Neural progenitor cell (in vitro differentiated cells): ENCODE measurements around the gene NPPC. TPM values are rescaled to one million over a fixed set of nuclear protein-coding genes. Genes with fewer than 3 reads are reported as not detected.

ENCODE experiments used
- DNase-seq: peaks from one replicate; pipeline ENCODE4 v3.0.0-alpha.2; 2016; ENCODE audit warnings: low spot score
- H2AFZ ChIP-seq: fragments of 200-600 bp; sonication (generic); replicated peaks from 2 replicates; pipeline ENCODE4 v1.6.1; 2016; ENCODE audit warnings: antibody characterized with exemption
- H3F3A ChIP-seq: fragments of 200-600 bp; sonication (generic); 2 replicates; pipeline ENCODE4 v1.6.1; 2016; ENCODE audit warnings: antibody characterized with exemption, low read depth
- H3K27ac ChIP-seq: fragments of 200-600 bp; sonication (generic); 2 replicates; pipeline ENCODE4 v1.5.1; 2016; ENCODE audit warnings: mild to moderate bottlenecking
- H3K27me3 ChIP-seq: fragments of 200-600 bp; sonication (generic); 2 replicates; pipeline ENCODE4 v1.6.1; 2016; ENCODE audit warnings: mild to moderate bottlenecking, moderate library complexity
- H3K36me3 ChIP-seq: fragments of 200-600 bp; sonication (generic); 2 replicates; pipeline ENCODE4 v1.5.1; 2016
- H3K4me1 ChIP-seq: fragments of 200-600 bp; sonication (generic); 2 replicates; pipeline ENCODE4 v1.6.1; 2016; ENCODE audit warnings: mixed run types
- H3K4me2 ChIP-seq: fragments of 200-600 bp; sonication (generic); 2 replicates; pipeline ENCODE4 v1.6.1; 2016
- H3K4me3 ChIP-seq: fragments of 200-600 bp; sonication (generic); 2 replicates; pipeline ENCODE4 v1.5.1; 2016
- H3K79me2 ChIP-seq: fragments of 200-600 bp; sonication (generic); 2 replicates; pipeline ENCODE4 v1.6.1; 2016; ENCODE audit warnings: low read depth
- H3K9ac ChIP-seq: fragments of 200-600 bp; sonication (generic); 2 replicates; pipeline ENCODE4 v1.6.1; 2016
- H3K9me3 ChIP-seq: fragments of 200-600 bp; sonication (generic); 2 replicates; pipeline ENCODE4 v1.5.1; 2016; ENCODE audit warnings: low read depth
- H4K20me1 ChIP-seq: fragments of 200-600 bp; sonication (generic); 2 replicates; pipeline ENCODE4 v1.6.1; 2016; ENCODE audit warnings: low read depth
- H3K27ac Mint-ChIP-seq: 3 replicates; pipeline ENCODE4 v1.8.0; 2021; ENCODE audit warnings: mixed read lengths
- H3K27me3 Mint-ChIP-seq: 2 replicates; pipeline ENCODE4 v1.8.0; 2022; ENCODE audit warnings: low read depth, mild to moderate bottlenecking, inconsistent platforms, moderate library complexity, mixed read lengths; ENCODE audit not compliant: insufficient read depth
- H3K36me3 Mint-ChIP-seq: 3 replicates; pipeline ENCODE4 v1.8.0; 2021; ENCODE audit warnings: mixed read lengths
- H3K4me1 Mint-ChIP-seq: 3 replicates; pipeline ENCODE4 v1.8.0; 2021; ENCODE audit warnings: mixed read lengths
- H3K4me3 Mint-ChIP-seq: 3 replicates; pipeline ENCODE4 v1.8.0; 2021; ENCODE audit warnings: mild to moderate bottlenecking, moderate library complexity, mixed read lengths
- H3K9me3 Mint-ChIP-seq: 3 replicates; pipeline ENCODE4 v1.8.0; 2020; ENCODE audit warnings: mixed read lengths
- CTCF ChIP-seq: fragments of 200-600 bp; sonication (generic); IDR thresholded peaks from 2 replicates; pipeline ENCODE4 v1.5.1; 2017; ENCODE audit warnings: antibody characterized with exemption, mild to moderate bottlenecking
- EZH2 ChIP-seq: fragments of 200-600 bp; sonication (generic); IDR thresholded peaks from 2 replicates; pipeline ENCODE4 v1.6.1; 2017; ENCODE audit warnings: antibody characterized with exemption, mild to moderate bottlenecking, moderate library complexity
- EZH2phosphoT487 ChIP-seq: fragments of 200-600 bp; sonication (generic); IDR thresholded peaks from 2 replicates; pipeline ENCODE4 v1.6.1; 2017; ENCODE audit warnings: antibody characterized with exemption
- total RNA-seq: library from RNA; depleted of rRNA; stranded (reverse); fragments of >200 nt; gene quantifications from 2 replicates; pipeline ENCODE4 v1.2.3, GENCODE V29; 2015; ENCODE audit warnings: low replicate concordance

Gene NPPC
- total RNA-seq, 1 donor from 2014 or later = not detected

- Histone ChIP-seq H3K27me3 (no peaks in the 10 kb centered on the region), H3K79me2 (no peaks in the 10 kb centered on the region), H3K27ac (no peak overlapping the region), H3K9me3 (no peaks in the 10 kb centered on the region), H3K4me1 (no peaks in the 10 kb centered on the region), H3K36me3 (no peaks in the 10 kb centered on the region), H3K4me3 (no peak overlapping the region), H4K20me1 (no peaks in the 10 kb centered on the region), H3K4me2 (no peak overlapping the region), H3K9ac (no peak overlapping the region), H2AFZ (no peak overlapping the region), H3F3A (no peaks in the 10 kb centered on the region)
- no peaks in the 10 kb centered on the region for H3K27me3 Mint-ChIP-seq
- DNase-seq = peak; percentile 47
- no peak overlapping the region for H3K4me3 Mint-ChIP-seq
- TF ChIP-seq EZH2phosphoT487 (no peak), CTCF (no peak), EZH2 (no peak)
- H3K27ac Mint-ChIP-seq = no peak overlapping the region
- no peaks in the 10 kb centered on the region for H3K9me3 Mint-ChIP-seq
- no peaks in the 10 kb centered on the region for H3K4me1 Mint-ChIP-seq
- no peaks in the 10 kb centered on the region for H3K36me3 Mint-ChIP-seq
These were observed 25.2 kb downstream of the NPPC start for GRCh38 chr2:231900972-231901371.

- no peak for TF ChIP-seq EZH2phosphoT487
- TF ChIP-seq EZH2 = no peak
- TF ChIP-seq CTCF = peak; percentile 89
- no peaks in the 10 kb centered on the region for H3K4me1 Mint-ChIP-seq
- no peaks in the 10 kb centered on the region for H3K9me3 ChIP-seq
- no peaks in the 10 kb centered on the region for H3K9me3 Mint-ChIP-seq
- no peak overlapping the region for H3K4me3 ChIP-seq
- DNase-seq = peak; percentile 93
- H4K20me1 ChIP-seq = no peaks in the 10 kb centered on the region
- no peaks in the 10 kb centered on the region for H3K4me1 ChIP-seq
- H3K27me3 Mint-ChIP-seq = no peaks in the 10 kb centered on the region
- H3K27me3 ChIP-seq = no peaks in the 10 kb centered on the region
- no peak overlapping the region for H3K4me2 ChIP-seq
- H3K27ac ChIP-seq = no peak overlapping the region
- no peak overlapping the region for H3K27ac Mint-ChIP-seq
- no peaks in the 10 kb centered on the region for H3K36me3 ChIP-seq
- no peak overlapping the region for H3K4me3 Mint-ChIP-seq
- no peak overlapping the region for H2AFZ ChIP-seq
- no peaks in the 10 kb centered on the region for H3K36me3 Mint-ChIP-seq
- no peaks in the 10 kb centered on the region for H3K79me2 ChIP-seq
- H3K9ac ChIP-seq = no peak overlapping the region
- no peaks in the 10 kb centered on the region for H3F3A ChIP-seq
These were observed 25.7 kb downstream of the NPPC start for GRCh38 chr2:231900486-231900942.

DNA sequence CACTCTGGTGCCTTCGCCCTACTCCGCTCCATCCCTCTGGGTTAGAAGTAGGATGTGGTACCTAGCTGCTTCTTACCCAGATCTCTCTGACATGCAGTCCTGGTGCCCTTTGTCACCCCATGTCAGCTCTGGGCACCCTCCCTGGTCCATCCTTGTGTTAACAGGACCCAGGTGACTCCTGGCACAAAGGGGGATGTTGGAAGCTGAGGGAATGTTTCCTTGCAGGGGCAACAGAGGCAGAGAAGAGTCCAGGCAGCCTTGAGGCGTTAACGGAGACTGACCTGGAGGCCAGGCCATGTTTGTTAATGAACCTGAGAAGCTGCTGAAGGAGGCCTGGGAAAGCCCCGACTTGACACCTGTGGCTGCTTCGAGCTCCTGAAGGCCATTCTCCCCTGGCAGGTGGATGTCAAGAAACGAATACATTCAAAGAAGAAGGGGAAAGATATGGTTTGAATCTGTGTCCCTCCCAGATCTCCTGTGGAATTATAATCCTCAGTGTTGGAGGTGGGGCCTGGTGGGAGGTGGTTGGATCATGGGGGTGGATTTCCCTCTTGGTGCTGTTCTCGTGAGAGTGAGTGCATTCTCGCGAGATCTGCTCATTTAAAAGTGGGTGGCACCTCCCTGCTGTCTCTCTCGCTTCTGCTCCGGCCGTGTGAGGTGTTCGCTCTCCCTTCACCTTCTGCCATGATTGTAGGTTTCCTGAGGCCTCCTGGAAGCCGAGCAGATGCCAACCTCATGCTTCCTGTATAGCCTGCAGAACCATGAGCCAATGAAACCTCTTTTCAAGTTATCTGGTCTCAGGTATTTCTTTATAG is 31.4 kb downstream of the NPPC start:
- no peak overlapping the region for H3K9ac ChIP-seq
- H2AFZ ChIP-seq = no peak overlapping the region
- no peaks in the 10 kb centered on the region for H4K20me1 ChIP-seq
- Mint-ChIP-seq H3K4me3 (peak overlapping the region; percentile 62), H3K9me3 (no peaks in the 10 kb centered on the region), H3K27ac (no peak overlapping the region), H3K36me3 (no peaks in the 10 kb centered on the region), H3K4me1 (no peaks in the 10 kb centered on the region), H3K27me3 (no peaks in the 10 kb centered on the region)
- no peaks in the 10 kb centered on the region for H3F3A ChIP-seq
- no peaks in the 10 kb centered on the region for H3K36me3 ChIP-seq
- no peak overlapping the region for H3K27ac ChIP-seq
- H3K4me3 ChIP-seq = no peak overlapping the region
- no peaks in the 10 kb centered on the region for H3K27me3 ChIP-seq
- H3K4me2 ChIP-seq = no peak overlapping the region
- H3K4me1 ChIP-seq = no peaks in the 10 kb centered on the region
- no peak for DNase-seq
- H3K79me2 ChIP-seq = no peaks in the 10 kb centered on the region
- H3K9me3 ChIP-seq = no peaks in the 10 kb centered on the region
- no peak for TF ChIP-seq EZH2phosphoT487
- no peak for TF ChIP-seq EZH2
- no peak for TF ChIP-seq CTCF
